Lower leg skin (tissue), 4 donors: ENCODE results near the gene GJA9. TPM values are rescaled to one million over a fixed set of nuclear protein-coding genes. Genes with fewer than 3 reads are reported as not detected.
A peak's percentile ranks its signal among the peaks of the same experiment; 100 is the strongest.
"Not testable (repeated sequence)": the region's sequence is repeated elsewhere in the genome, so short reads cannot be mapped to it uniquely, and the experiment has no call there.

Experiments
- DNase-seq, 2 donors: peaks; one replicate each; pipeline ENCODE4 v3.0.0-alpha.2; 2019; ENCODE audit warnings: low spot score in 2 of 2
- H3K4me3 ChIP-seq: fragments of 200-600 bp; sonication (generic); 2 replicates; pipeline ENCODE4 v1.5.1; 2017; ENCODE audit warnings: mild to moderate bottlenecking, low read depth; ENCODE audit not compliant: poor library complexity, severe bottlenecking
- CTCF ChIP-seq, 3 donors: fragments of 450-650 bp; IDR thresholded peaks; one replicate each; pipeline ENCODE4 v1.5.1; 2016; ENCODE audit warnings: antibody characterized with exemption in 3 of 3, mild to moderate bottlenecking in 3 of 3, moderate library complexity in 2 of 3
- POLR2A ChIP-seq, 2 donors: fragments of 450-650 bp; IDR thresholded peaks; one replicate each; pipeline ENCODE4 v1.6.1; 2016 to 2017; ENCODE audit warnings: antibody characterized with exemption in 2 of 2, mild to moderate bottlenecking in 1 of 2, moderate library complexity in 1 of 2
- WGBS, 2 donors: methylation state at CpG; one replicate each; pipeline ENCODE4 v1.1.5; 2018; 5-methylcytosine and 5-hydroxymethylcytosine counted together
- intact Hi-C: fragments of 100-400 bp; cut with DNase I; formaldehyde crosslinking; loops from one replicate; pipeline ENCODE4 v1.15.0; 2023; ENCODE audit warnings: low total_unique reads
- total RNA-seq, 4 donors: library from RNA; depleted of rRNA; stranded (reverse); fragments of >200 nt; gene quantifications; one replicate each; pipeline ENCODE4 v1.1.0, GENCODE V29; 2016

The GJA9 gene
- total RNA-seq, 4 donors from 2014 or later: 0.19 to 0.89 (median 0.22) TPM; not detected in 1

DNA sequence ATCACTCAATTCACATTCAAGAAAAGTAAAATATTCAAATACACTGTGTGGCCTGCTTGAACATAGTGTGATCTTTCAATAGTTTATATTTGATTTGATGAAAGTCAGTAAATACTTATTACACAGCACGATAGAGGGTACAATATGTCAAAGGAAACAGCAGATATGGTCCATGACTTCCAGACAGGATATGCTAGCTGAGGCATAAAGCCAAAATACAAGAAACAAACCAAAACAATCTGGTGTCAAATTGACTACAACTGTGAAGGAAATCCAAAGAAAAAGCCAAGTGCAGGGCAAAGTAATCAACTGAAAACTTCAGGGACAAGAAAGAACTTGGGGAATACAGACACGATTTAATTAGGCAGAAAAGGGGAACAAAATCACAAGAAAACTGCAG lies 41.1 kb downstream of the GJA9 start:
- 30 to 40% methylated on average over 2 of the region's 2 CpGs for WGBS, 2 donors
- no peak overlapping the region for H3K4me3 ChIP-seq
- intact Hi-C loops: no loop called here
- no peak for DNase-seq
- TF ChIP-seq CTCF (IDR thresholded peaks at IDR 0.05) (no peak), POLR2A (IDR thresholded peaks at IDR 0.05) (no peak)

DNA sequence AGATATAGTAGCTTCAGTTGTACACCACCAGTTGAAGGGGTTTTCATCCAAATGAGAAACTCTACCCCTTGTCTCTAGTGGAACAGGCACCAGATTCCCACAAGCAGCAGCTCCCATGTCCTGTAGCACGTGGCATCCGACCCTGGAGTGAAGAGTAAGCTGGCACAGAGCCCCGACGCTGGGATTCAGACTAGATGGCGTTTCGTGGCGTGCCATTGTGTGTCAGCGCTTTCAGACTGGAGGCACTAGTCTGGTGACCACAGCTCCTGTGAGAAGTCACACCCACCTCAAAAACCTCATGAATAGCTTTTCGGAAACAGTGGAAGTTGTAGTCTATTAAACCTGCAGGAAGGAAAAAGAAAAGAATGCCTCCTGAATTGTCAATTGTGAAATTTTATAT lies 42.0 kb downstream of the GJA9 start:
- DNase-seq: no peak
- 74% methylated on average over 9 of the region's 9 CpGs for WGBS, 2 donors
- H3K4me3 ChIP-seq: no peak overlapping the region
- TF ChIP-seq CTCF (IDR thresholded peaks at IDR 0.05) (no peak), POLR2A (IDR thresholded peaks at IDR 0.05) (no peak)
- intact Hi-C loops: loop anchor here (10.0 kb wide), 1 partner anchor 815 kb away; no protein-coding TSS in a partner anchor

- not testable (repeated sequence) for H3K4me3 ChIP-seq, DNase-seq
- intact Hi-C loops: loop anchor here (10.0 kb wide), 1 partner anchor 812 kb away; no protein-coding TSS in a partner anchor
- WGBS, 2 donors: 74 to 76% methylated on average over 10 of the region's 10 CpGs
Observed at GRCh38 chr1:38836316-38836715, 45.1 kb downstream of the GJA9 start.

DNA sequence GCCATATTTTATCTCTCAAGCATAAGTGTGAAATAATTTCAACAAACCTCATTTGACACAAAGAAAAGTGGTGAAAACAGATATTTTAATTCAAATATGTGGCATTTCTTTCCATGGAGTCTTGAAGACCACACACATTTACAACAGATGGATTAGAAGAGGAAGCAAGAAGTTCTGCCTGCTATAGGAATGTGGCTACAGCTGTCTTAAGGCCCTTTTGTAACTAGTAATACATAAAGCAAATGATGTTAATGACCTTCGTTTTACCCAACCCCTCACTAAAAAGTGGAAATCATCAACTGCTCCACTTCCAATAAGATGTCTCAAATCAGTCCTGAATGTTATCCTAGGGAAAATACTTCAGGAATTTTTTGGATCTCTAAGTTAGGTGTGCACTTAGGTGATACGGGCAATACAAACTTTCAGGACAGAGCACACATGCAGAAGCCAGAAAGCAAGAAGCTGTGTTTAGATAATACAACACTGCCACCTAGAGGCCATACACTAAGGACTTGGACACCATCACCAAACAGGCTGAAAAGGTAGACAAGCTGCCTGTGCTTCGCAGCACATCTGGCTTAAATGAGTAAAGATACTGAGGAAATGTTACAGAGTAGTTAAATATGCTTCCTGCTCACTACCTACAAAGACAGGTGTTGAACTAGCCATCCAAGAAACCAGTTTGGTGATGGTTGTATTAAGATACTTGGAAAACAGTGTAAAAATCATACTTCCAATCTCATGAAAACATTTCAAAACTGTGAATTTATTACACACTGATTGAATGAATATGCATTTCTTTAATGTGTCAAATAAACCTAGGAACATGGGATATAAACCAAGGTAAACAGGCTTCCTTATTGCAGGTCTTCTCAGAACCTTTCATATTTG lies 46.2 kb downstream of the GJA9 start:
- DNase-seq: peak in 1 of 2 donors; percentile 61
- 23 to 24% methylated on average over 3 of the region's 3 CpGs for WGBS, 2 donors
- no peak overlapping the region for H3K4me3 ChIP-seq
- intact Hi-C loops: loop anchor here (10.0 kb wide), 1 partner anchor 810 kb away; no protein-coding TSS in a partner anchor
- TF ChIP-seq CTCF (IDR thresholded peaks at IDR 0.05) (no peak), POLR2A (IDR thresholded peaks at IDR 0.05) (no peak)

GRCh38 chr1:38834221-38834782 lies 47.1 kb downstream of the GJA9 start:
- H3K4me3 ChIP-seq: no peak overlapping the region
- intact Hi-C loops: loop anchor here (10.0 kb wide), 1 partner anchor 810 kb away; no protein-coding TSS in a partner anchor
- TF ChIP-seq CTCF (IDR thresholded peaks at IDR 0.05): no peak
- no peak for TF ChIP-seq POLR2A (IDR thresholded peaks at IDR 0.05)
- 81 to 83% methylated on average over 3 of the region's 3 CpGs for WGBS, 2 donors
- DNase-seq: no peak

- TF ChIP-seq POLR2A (IDR thresholded peaks at IDR 0.05): no peak
- no peak for TF ChIP-seq CTCF (IDR thresholded peaks at IDR 0.05)
- WGBS, 2 donors: 71 to 75% methylated on average over 3 of the region's 3 CpGs
- no peak for DNase-seq
- H3K4me3 ChIP-seq: no peak overlapping the region
- intact Hi-C loops: loop anchor here (10.0 kb wide), 1 partner anchor 808 kb away; no protein-coding TSS in a partner anchor
Observed at GRCh38 chr1:38833146-38833545, 48.2 kb downstream of the GJA9 start.
